GM12878 (cell line): ENCODE measurements around the gene LMTK2.

ENCODE experiments used
- CBX3 ChIP-seq: fragments of 200-600 bp; sonication (generic); IDR thresholded peaks from 2 replicates; pipeline ENCODE4 v1.6.1; 2016; ENCODE audit warnings: low read depth, borderline replicate concordance
- CREB1 ChIP-seq: IDR thresholded peaks from 2 replicates; pipeline ENCODE4 v1.6.1; 2012; ENCODE audit warnings: low read depth, mild to moderate bottlenecking, inconsistent platforms
- EGR1 ChIP-seq, 2 experiments: IDR thresholded peaks; 1 replicate in 1 of 2; 2 replicates in 1 of 2; pipeline ENCODE4 v1.6.1; 2011 to 2012; ENCODE audit warnings: low read depth in 2 of 2, low read length in 2 of 2, borderline replicate concordance in 1 of 2, mild to moderate bottlenecking in 1 of 2, moderate library complexity in 1 of 2
- EZH2 ChIP-seq: IDR thresholded peaks from 2 replicates; pipeline ENCODE4 v1.6.1; 2012; ENCODE audit warnings: low read depth, mild to moderate bottlenecking, control low read depth, inconsistent platforms, low read length, borderline replicate concordance; ENCODE audit not compliant: control insufficient read depth
- GATAD2B ChIP-seq: fragments of 450-650 bp; conservative IDR thresholded peaks from 2 replicates; pipeline ENCODE4 v1.6.1; 2017; ENCODE audit warnings: low read depth, mild to moderate bottlenecking, moderate library complexity
- LARP7 ChIP-seq: fragments of 450-650 bp; IDR thresholded peaks from 2 replicates; pipeline ENCODE4 v1.6.1; 2017; ENCODE audit warnings: mild to moderate bottlenecking
- NFYB ChIP-seq: IDR thresholded peaks from 2 replicates; pipeline ENCODE4 v1.6.1; 2011; ENCODE audit warnings: low read depth, mild to moderate bottlenecking, low read length, improper control_type of control experiment, moderate library complexity; ENCODE audit not compliant: insufficient read depth
- NR2F1 ChIP-seq: fragments of 450-650 bp; conservative IDR thresholded peaks from 2 replicates; pipeline ENCODE4 v1.6.1; 2017; ENCODE audit warnings: mild to moderate bottlenecking
- PBX3 ChIP-seq: IDR thresholded peaks from 2 replicates; pipeline ENCODE4 v1.6.1; 2011; ENCODE audit warnings: mild to moderate bottlenecking, low read depth, low read length, moderate library complexity; ENCODE audit not compliant: insufficient replicate concordance
- POLR2AphosphoS5 ChIP-seq: IDR thresholded peaks from 2 replicates; pipeline ENCODE4 v1.6.1; 2011; ENCODE audit warnings: mild to moderate bottlenecking, low read length, inconsistent platforms
- SMC3 ChIP-seq: IDR thresholded peaks from 2 replicates; pipeline ENCODE4 v1.6.1; 2011; ENCODE audit warnings: low read length, improper control_type of control experiment, borderline replicate concordance
- TF ChIP-seq, protein P1 (sequence below): IDR thresholded peaks from 2 replicates; pipeline ENCODE4 v1.6.1; 2011; ENCODE audit warnings: low read depth, mild to moderate bottlenecking, low read length, moderate library complexity, borderline replicate concordance; ENCODE audit errors: extremely low read depth

DNA sequence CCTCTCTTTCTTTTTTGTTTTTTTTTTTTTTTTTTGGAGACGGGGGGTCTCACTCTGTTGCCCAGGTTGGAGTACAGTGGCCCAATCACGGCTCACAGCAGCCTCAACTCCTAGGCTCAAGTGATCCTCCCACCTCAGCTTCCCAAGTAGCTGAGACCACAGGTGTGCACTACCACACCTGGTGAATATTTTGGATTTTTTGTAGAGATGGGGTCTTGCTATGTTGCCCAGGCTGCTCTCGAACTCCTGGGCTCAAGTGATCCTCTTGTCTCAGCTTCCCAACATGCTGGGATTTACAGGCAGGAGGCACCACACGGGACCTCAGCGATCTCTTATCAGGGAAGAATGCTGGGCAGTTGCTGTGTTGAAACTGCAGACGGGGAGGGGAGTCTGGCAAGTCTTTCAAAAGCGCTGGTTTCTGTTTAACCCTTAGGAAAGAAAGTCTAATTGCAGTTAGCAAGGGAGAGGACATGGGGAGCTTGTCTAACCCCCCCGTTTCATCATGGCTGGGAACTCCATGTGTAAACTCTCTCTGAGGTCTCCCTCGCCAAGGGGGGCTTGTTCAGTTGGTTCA, 39.6 kb upstream of the LMTK2 start:
- TF ChIP-seq POLR2AphosphoS5 (no peak), GATAD2B (no peak), PBX3 (no peak), EZH2 (no peak), CREB1 (no peak), NFYB (no peak), EGR1 (IDR thresholded peaks at IDR 0.05; ENCODE audit: borderline replicate concordance in 1 of 2, low read depth in 2 of 2, low read length in 2 of 2) (no peak), CBX3 (no peak), NR2F1 (no peak), LARP7 (no peak), SMC3 (no peak)
- TF ChIP-seq, protein P1, sequence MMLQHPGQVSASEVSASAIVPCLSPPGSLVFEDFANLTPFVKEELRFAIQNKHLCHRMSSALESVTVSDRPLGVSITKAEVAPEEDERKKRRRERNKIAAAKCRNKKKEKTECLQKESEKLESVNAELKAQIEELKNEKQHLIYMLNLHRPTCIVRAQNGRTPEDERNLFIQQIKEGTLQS, result no peak
